GM12801 (cell line): ENCODE results near the gene MYCN.

Source experiments
- CTCF ChIP-seq: IDR thresholded peaks from one replicate; pipeline ENCODE4 v1.5.1; 2011; ENCODE audit warnings: control low read depth; ENCODE audit not compliant: insufficient read length; ENCODE audit errors: extremely low read depth

The MYCN gene

GRCh38 chr2:15957881-15958713 lies 17.7 kb downstream of the MYCN start:
- TF ChIP-seq CTCF, result no peak

- TF ChIP-seq CTCF, result no peak
These were observed 19.2 kb downstream of the MYCN start for GRCh38 chr2:15959331-15960153.

DNA sequence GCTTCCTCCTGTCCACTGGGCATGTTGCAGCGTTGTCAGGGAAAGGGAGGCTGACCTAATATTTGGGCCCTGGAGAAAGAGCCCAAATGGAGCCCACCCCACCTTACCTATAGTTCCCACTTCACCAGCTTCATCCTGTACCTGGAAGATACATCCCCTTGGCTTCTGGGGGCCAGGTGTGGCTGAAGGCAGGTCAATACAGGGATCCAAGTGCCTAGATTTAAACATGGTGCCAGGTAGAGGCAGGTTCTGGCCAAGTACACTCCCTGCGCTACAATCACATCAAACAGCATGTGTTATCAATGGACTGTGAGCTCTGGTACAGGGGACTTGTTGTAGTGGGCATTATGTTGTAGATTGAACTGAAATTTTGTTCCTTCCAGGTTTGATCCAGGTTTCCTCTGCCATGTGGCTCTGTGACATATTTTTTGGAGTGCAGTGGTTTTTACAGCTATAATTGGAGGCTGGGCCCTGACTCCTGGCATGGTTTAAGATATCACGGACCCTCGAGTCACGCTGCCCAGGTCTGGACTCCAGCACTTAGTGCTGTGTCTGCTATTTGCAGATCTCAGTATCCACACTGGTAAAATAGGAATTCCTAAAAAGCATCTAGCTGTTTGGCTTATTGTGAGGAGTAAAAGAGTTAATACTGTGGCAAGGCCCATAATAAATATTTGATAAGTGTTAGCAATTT lies 23.8 kb downstream of the MYCN start:
- TF ChIP-seq CTCF, result no peak

GRCh38 chr2:15964936-15965563 lies 24.7 kb downstream of the MYCN start:
- no peak for TF ChIP-seq CTCF

DNA sequence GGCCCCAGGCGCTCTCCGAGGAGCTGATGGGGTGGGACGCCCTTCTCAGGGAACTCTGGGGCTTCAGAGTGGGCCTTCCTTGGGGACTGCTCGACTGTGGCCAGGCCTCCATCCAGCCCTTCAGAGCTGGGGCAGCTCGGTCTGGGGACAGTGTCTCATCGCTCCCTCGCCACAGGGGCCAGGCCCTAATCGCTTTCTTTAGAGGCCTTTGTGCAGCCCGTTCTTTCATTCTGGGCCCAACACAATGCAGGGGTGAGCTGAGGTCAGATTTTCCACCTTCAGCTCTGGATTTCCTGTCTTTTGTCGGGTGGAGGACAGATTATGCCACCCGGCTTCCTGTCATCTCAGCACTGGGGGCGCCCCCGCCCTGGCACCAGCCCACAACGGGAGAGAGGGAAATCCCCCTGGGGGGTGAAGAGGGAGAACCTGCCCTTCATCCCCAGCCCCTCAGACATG lies 25.2 kb downstream of the MYCN start:
- no peak for TF ChIP-seq CTCF

DNA sequence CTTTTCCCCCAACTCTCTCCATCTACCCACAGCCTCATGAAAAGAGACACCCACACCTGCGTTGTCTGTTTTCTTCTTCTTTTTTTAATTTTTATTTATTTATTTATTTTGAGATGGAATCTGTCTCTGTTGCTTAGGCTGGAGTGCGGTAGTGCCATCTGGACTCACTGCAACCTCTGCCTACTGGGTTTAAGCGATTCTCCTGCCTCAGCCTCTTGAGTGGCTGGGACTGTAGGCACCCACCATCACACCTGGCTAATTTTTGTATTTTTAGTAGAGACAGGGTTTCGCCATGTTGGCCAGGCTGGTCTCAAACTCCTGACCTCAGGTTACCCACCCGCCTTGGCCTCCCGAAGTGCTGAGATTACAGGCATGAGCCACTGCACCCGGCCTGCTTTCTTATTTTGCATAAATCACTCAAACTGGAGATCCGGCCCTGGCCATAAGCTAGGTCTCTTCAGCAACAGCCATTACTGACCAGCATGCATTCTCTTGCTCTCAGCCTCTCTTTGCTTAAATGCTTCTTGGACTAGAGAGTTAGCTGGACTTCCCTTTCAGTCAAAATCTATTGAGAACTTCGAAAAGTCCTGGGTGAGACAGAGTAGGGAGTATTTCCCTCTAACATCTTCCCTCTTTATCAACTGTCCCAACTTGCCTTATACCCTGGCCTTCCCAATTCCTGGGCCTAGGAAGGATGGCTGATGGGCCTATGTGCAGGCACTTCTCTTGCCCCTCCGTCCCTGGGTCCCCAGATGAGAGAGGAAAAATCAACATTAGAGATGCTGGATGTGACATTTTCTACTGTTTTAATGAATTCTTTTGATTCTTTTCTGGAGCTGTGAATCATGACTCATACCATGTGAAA lies 27.3 kb downstream of the MYCN start:
- TF ChIP-seq CTCF, result no peak
